ENCODE measurements around the gene MCM3AP. TPM values are rescaled to one million over a fixed set of nuclear protein-coding genes. Genes with fewer than 3 reads are reported as not detected.
"Not testable (repeated sequence)": the region's sequence is repeated elsewhere in the genome, so short reads cannot be mapped to it uniquely, and the experiment has no call there.

The MCM3AP gene
- total RNA-seq, 4 donors from 2014 or later = 58.6 to 89.2 (median 81.9) TPM

GRCh38 chr21:46245213-46245915, 40.0 kb downstream of the MCM3AP start:
- 85% methylated on average over 3 of the region's 3 CpGs for WGBS
- Histone ChIP-seq H3K4me1 (no peaks in the 10 kb centered on the region), H3K27me3 (no peaks in the 10 kb centered on the region), H3K27ac (replicated peaks in 1 of 4) (no peak overlapping the region), H3K4me3 (no peak overlapping the region), H3K36me3 (peaks cover 81 to 100% (median 96%) of the 10 kb centered on the region in 4 donors), H3K9me3 (no peaks in the 10 kb centered on the region)
- intact Hi-C loops (cut with DNase I) = no loop called here
- no peak for DNase-seq (ENCODE audit: extremely low spot score)
- TF ChIP-seq EP300 (IDR thresholded peaks at IDR 0.05) (no peak), CTCF (IDR thresholded peaks at IDR 0.05) (no peak), POLR2AphosphoS5 (IDR thresholded peaks at IDR 0.05) (no peak), POLR2A (IDR thresholded peaks at IDR 0.05; ENCODE audit: low read depth) (no peak)

- no peak overlapping the region for H3K27ac ChIP-seq (replicated peaks in 1 of 4)
- DNase-seq (ENCODE audit: extremely low spot score) = no peak
- intact Hi-C loops (cut with DNase I) = no loop called here
- no peaks in the 10 kb centered on the region for H3K9me3 ChIP-seq
- WGBS = 96% methylated on average over 4 of the region's 8 CpGs
- H3K27me3 ChIP-seq = no peaks in the 10 kb centered on the region
- H3K4me3 ChIP-seq = no peak overlapping the region
- H3K4me1 ChIP-seq = no peaks in the 10 kb centered on the region
- TF ChIP-seq CTCF (IDR thresholded peaks at IDR 0.05) = no peak
- TF ChIP-seq POLR2AphosphoS5 (IDR thresholded peaks at IDR 0.05) = no peak
- TF ChIP-seq EP300 (IDR thresholded peaks at IDR 0.05) = no peak
- TF ChIP-seq POLR2A (IDR thresholded peaks at IDR 0.05; ENCODE audit: low read depth) = no peak
- H3K36me3 ChIP-seq = peaks cover 82 to 100% (median 96%) of the 10 kb centered on the region in 4 donors
Measured at GRCh38 chr21:46244602-46245001, 40.8 kb downstream of the MCM3AP start.

- 90% methylated on average over 3 of the region's 3 CpGs for WGBS
- H3K27ac ChIP-seq (replicated peaks in 1 of 4) = no peak overlapping the region
- H3K36me3 ChIP-seq = peaks cover 87 to 100% (median 97%) of the 10 kb centered on the region in 4 donors
- H3K4me1 ChIP-seq = no peaks in the 10 kb centered on the region
- TF ChIP-seq EP300 (IDR thresholded peaks at IDR 0.05) = no peak
- no peak for TF ChIP-seq POLR2A (IDR thresholded peaks at IDR 0.05; ENCODE audit: low read depth)
- no peak for TF ChIP-seq CTCF (IDR thresholded peaks at IDR 0.05)
- TF ChIP-seq POLR2AphosphoS5 (IDR thresholded peaks at IDR 0.05) = no peak
- DNase-seq (ENCODE audit: extremely low spot score) = no peak
- H3K4me3 ChIP-seq = no peak overlapping the region
- no peaks in the 10 kb centered on the region for H3K27me3 ChIP-seq
- H3K9me3 ChIP-seq = no peaks in the 10 kb centered on the region
- intact Hi-C loops (cut with DNase I) = no loop called here
Measured at GRCh38 chr21:46243960-46244361, 41.5 kb downstream of the MCM3AP start.

- intact Hi-C loops (cut with DNase I) = no loop called here
- H3K4me1 ChIP-seq = no peaks in the 10 kb centered on the region
- no peak overlapping the region for H3K27ac ChIP-seq (replicated peaks in 1 of 4)
- H3K9me3 ChIP-seq = no peaks in the 10 kb centered on the region
- DNase-seq (ENCODE audit: extremely low spot score) = no peak
- H3K27me3 ChIP-seq = no peaks in the 10 kb centered on the region
- TF ChIP-seq POLR2A (IDR thresholded peaks at IDR 0.05; ENCODE audit: low read depth) (no peak), CTCF (IDR thresholded peaks at IDR 0.05) (no peak)
- WGBS = 85% methylated on average over 6 of the region's 8 CpGs
- no peak overlapping the region for H3K4me3 ChIP-seq
- peaks cover 91 to 100% (median 97%) of the 10 kb centered on the region in 4 donors for H3K36me3 ChIP-seq
Measured at GRCh38 chr21:46243325-46243724, 42.1 kb downstream of the MCM3AP start.

GRCh38 chr21:46241577-46241976, 43.8 kb downstream of the MCM3AP start:
- peaks cover 86 to 98% (median 94%) of the 10 kb centered on the region in 4 donors for H3K36me3 ChIP-seq
- DNase-seq (ENCODE audit: extremely low spot score); H3K4me1 ChIP-seq; H3K4me3 ChIP-seq; H3K27ac ChIP-seq (replicated peaks in 1 of 4); intact Hi-C loops (cut with DNase I); H3K9me3 ChIP-seq; H3K27me3 ChIP-seq: not testable (repeated sequence)
- 90% methylated on average over 1 of the region's 1 CpG for WGBS

Measured in esophagus muscularis mucosa (tissue), 4 donors.